ENCODE data around the gene RTL10. TPM values are rescaled to one million over a fixed set of nuclear protein-coding genes. Genes with fewer than 3 reads are reported as not detected.

RTL10 gene
- total and polyA plus RNA-seq, 2 of the 8 experiments (the other 6 are each of a cell fraction or from before 2014, with no cell fraction given) = 11.5 to 18.8 TPM

DNA sequence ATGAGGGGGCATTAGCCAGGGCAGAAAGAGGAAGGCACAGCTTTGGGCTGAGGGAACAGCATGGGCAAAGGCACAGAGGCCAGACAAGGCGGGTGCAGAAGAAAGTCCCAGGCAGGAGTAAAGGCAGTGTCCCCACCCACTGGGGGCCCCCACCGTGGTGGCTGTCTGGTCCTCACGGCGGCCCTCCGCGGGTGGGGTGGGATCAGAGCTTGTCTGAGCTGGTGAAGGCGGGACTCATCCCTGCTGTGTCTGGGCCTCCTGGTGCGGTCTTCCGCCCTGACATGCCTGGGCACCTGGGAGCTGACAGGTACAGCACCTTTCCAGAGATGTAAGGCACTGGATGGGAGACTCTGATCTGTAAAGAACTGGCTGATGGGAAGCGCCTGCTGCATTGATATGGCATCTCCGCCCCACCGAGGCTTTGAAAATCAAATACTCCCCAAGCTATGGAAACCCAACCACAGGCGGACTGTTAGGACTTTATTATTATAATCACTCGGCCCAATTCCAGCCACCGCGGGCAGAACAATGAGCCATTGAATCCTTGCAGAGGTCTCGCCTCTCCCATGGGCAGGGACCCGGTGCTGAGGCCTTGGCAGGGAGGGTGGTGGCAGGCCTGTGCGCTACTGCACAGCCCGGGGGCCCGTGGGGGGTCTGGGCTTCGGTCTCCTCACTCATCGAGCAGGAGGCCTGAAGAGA lies 14.2 kb upstream of the RTL10 start:
- Histone ChIP-seq H3K18ac (ENCODE audit: extremely low read depth, low read length) (no peak overlapping the region; the same call in 1 of the 2 replicates), H2AK5ac (ENCODE audit: low read depth, low read length) (no peak overlapping the region; the same call in 1 of the 2 replicates), H3K23ac (ENCODE audit: insufficient read length) (no peak overlapping the region), H3K4ac (replicated peaks; ENCODE audit: insufficient read length, low read depth, low read length) (no peak overlapping the region), H2BK5ac (ENCODE audit: low read depth, low read length) (peak overlapping the region; percentile 68; the same call in 1 of the 2 replicates), H3K27me3 (replicated peaks in 1 of 4; ENCODE audit: control insufficient read depth in 3 of 4, extremely low read depth in 1 of 4, insufficient read depth in 3 of 4, low read length in 3 of 4) (no peaks in the 10 kb centered on the region), H3K14ac (ENCODE audit: insufficient read length) (no peak overlapping the region), H3K4me1 (replicated peaks in 1 of 4; ENCODE audit: control insufficient read depth in 3 of 4, insufficient read depth in 4 of 4, low read length in 3 of 4) (peaks cover 0 to 7% (median 4%) of the 10 kb centered on the region in 4 experiments; a peak in 4 of 7 replicates), H4K5ac (ENCODE audit: insufficient read length, low read depth, low read length) (no peak overlapping the region), H4K91ac (replicated peaks; ENCODE audit: insufficient read length, low read length) (peak overlapping the region; percentile 34), H3K36me3 (ENCODE audit: control insufficient read depth in 2 of 4, insufficient read depth in 4 of 4, low read length in 3 of 4) (no peaks in the 10 kb centered on the region), H3K4me3 (ENCODE audit: extremely low read depth in 1 of 4, insufficient read depth in 2 of 4, low read depth in 3 of 4, low read length in 4 of 4) (no peak overlapping the region), H2BK120ac (replicated peaks; ENCODE audit: low read depth, low read length) (no peak overlapping the region), H4K20me1 (replicated peaks in 1 of 2; ENCODE audit: control insufficient read depth in 1 of 2, insufficient read depth in 2 of 2, low read length in 2 of 2) (no peaks in the 10 kb centered on the region), H3K79me2 (ENCODE audit: control insufficient read depth in 1 of 2, insufficient read depth in 2 of 2, low read length in 2 of 2) (no peaks in the 10 kb centered on the region), H2BK20ac (ENCODE audit: low read length) (peak overlapping the region; percentile 48; the same call in 1 of the 2 replicates), H3K9ac (replicated peaks in 1 of 4; ENCODE audit: extremely low read depth in 1 of 4, low read depth in 3 of 4, low read length in 3 of 4) (no peak overlapping the region), H3K79me1 (ENCODE audit: low read depth, low read length) (no peaks in the 10 kb centered on the region; the same call in 1 of the 2 replicates), H2BK15ac (ENCODE audit: low read length) (peak overlapping the region; percentile 92), H2AFZ (ENCODE audit: low read length) (no peak overlapping the region), H3K9me3 (ENCODE audit: insufficient read depth in 2 of 2, low read depth in 1 of 2, low read length in 1 of 2) (no peaks in the 10 kb centered on the region), H3K4me2 (ENCODE audit: insufficient read depth in 1 of 2, low read depth in 2 of 2, low read length in 2 of 2) (no peak overlapping the region), H3K23me2 (ENCODE audit: low read depth, low read length) (no peaks in the 10 kb centered on the region), H3K56ac (replicated peaks; ENCODE audit: insufficient read length, low read depth, low read length) (no peak overlapping the region), H2BK12ac (ENCODE audit: low read depth, low read length) (no peak overlapping the region), H4K8ac (ENCODE audit: extremely low read depth, insufficient read depth, low read length) (no peak overlapping the region), H3K27ac (ENCODE audit: low read depth, low read length) (no peak overlapping the region)
- CTCF ChIA-PET (ENCODE audit: partially characterized antibody) = interaction anchor here (0.8 to 2.2 kb wide), 8 partner anchors 12 to 138 kb away, joined by 3 to 7 read pairs (median 4); no protein-coding TSS in a partner anchor
- POLR2A ChIA-PET (ENCODE audit: partially characterized antibody) = interaction anchor here (1.1 to 4.6 kb wide), 5 partner anchors 12 to 28 kb away, joined by 4 to 27 read pairs (median 4); no protein-coding TSS in a partner anchor
- peak in 1 of 2 experiments; percentile 49 for DNase-seq (ENCODE audit: low read depth in 1 of 2, low spot score in 2 of 2)
- 68% methylated on average over 23 of the region's 23 CpGs; no CpG with 5 or more reads in 1 of the 2 experiments for WGBS, 2 experiments (ENCODE audit: extremely low coverage in 1 of 2, insufficient coverage in 1 of 2, insufficient read length in 1 of 2, insufficient replicate concordance in 2 of 2, low coverage in 1 of 2, low lambda C conversion rate in 2 of 2, missing lambda C conversion rate in 1 of 2)
- no peak for FAIRE-seq
- TF ChIP-seq MAFK (IDR thresholded peaks at IDR 0.05; ENCODE audit: low read depth, low read length) = no peak
- TF ChIP-seq YY1 (IDR thresholded peaks at IDR 0.05; ENCODE audit: low read depth, low read length) = no peak
- TF ChIP-seq MAX (IDR thresholded peaks at IDR 0.05) = no peak
- TF ChIP-seq ZNF274 (IDR thresholded peaks at IDR 0.05; ENCODE audit: borderline replicate concordance, extremely low read depth, low read length) = no peak
- no peak for TF ChIP-seq TCF12 (IDR thresholded peaks at IDR 0.05; ENCODE audit: low read depth, low read length)
- TF ChIP-seq FOSL1 (IDR thresholded peaks at IDR 0.05; ENCODE audit: insufficient read depth, low read depth, low read length) = no peak
- TF ChIP-seq PHF8 (conservative IDR thresholded peaks at IDR 0.05; ENCODE audit: low read depth, low read length) = no peak
- no peak for TF ChIP-seq JUND (IDR thresholded peaks at IDR 0.05; ENCODE audit: low read length)
- no peak for TF ChIP-seq POU5F1 (IDR thresholded peaks at IDR 0.05; ENCODE audit: low read depth, low read length)
- TF ChIP-seq CEBPB (IDR thresholded peaks at IDR 0.05; ENCODE audit: low read depth, low read length) = no peak
- TF ChIP-seq BACH1 (IDR thresholded peaks at IDR 0.05; ENCODE audit: low read length) = no peak
